Transverse colon (tissue), 4 donors: ENCODE results near the gene LHX3. TPM values are rescaled to one million over a fixed set of nuclear protein-coding genes. Genes with fewer than 3 reads are reported as not detected.

Experiments
- DNase-seq: peaks from one replicate; pipeline ENCODE4 v3.0.0-alpha.2; 2019
- H3K27ac ChIP-seq, 4 donors: fragments of 200-600 bp; sonication (generic); 2 replicates each; pipeline ENCODE4 v1.5.1; 2016 to 2018; ENCODE audit warnings: inconsistent platforms in 4 of 4
- H3K27me3 ChIP-seq: fragments of 200-600 bp; sonication (generic); 2 replicates; pipeline ENCODE4 v1.5.1; 2017; ENCODE audit warnings: inconsistent platforms
- H3K36me3 ChIP-seq, 4 donors: fragments of 200-600 bp; sonication (generic); 2 replicates each; pipeline ENCODE4 v1.5.1; 2017 to 2019; ENCODE audit warnings: inconsistent platforms in 4 of 4
- H3K4me1 ChIP-seq, 4 donors: fragments of 200-600 bp; sonication (generic); 2 replicates each; pipeline ENCODE4 v1.5.1; 2017 to 2020; ENCODE audit warnings: inconsistent platforms in 4 of 4
- H3K4me3 ChIP-seq, 4 donors: fragments of 200-600 bp; sonication (generic); 1 replicate in 1 of 4; 2 replicates in 3 of 4; pipeline versions ENCODE4 v1.5.1 to v1.6.1; 2017 to 2019; ENCODE audit warnings: inconsistent platforms in 4 of 4
- H3K9me3 ChIP-seq, 2 donors: fragments of 200-600 bp; sonication (generic); 2 replicates each; pipeline ENCODE4 v1.5.1; 2017 to 2019; ENCODE audit warnings: inconsistent platforms in 2 of 2
- CTCF ChIP-seq, 5 experiments: fragments of 200-600 bp in 3 of 5; fragments of 450-650 bp in 2 of 5; sonication (generic) in 3 of 5; IDR thresholded peaks; 1 replicate in 2 of 5; 2 replicates in 3 of 5; pipeline ENCODE4 v1.5.1; 2016 to 2017; ENCODE audit warnings: antibody characterized with exemption in 5 of 5, inconsistent platforms in 3 of 5, mild to moderate bottlenecking in 2 of 5, moderate library complexity in 1 of 5
- EP300 ChIP-seq: sonication (generic); formaldehyde crosslinking; IDR thresholded peaks from one replicate; pipeline ENCODE4 v1.6.1; 2017; ENCODE audit warnings: antibody characterized with exemption, low read depth
- POLR2A ChIP-seq: fragments of 450-650 bp; IDR thresholded peaks from one replicate; pipeline ENCODE4 v1.6.1; 2016; ENCODE audit warnings: antibody characterized with exemption, mild to moderate bottlenecking, moderate library complexity
- POLR2AphosphoS5 ChIP-seq, 3 donors: sonication (generic); formaldehyde crosslinking; IDR thresholded peaks; one replicate each; pipeline ENCODE4 v1.6.1; 2016; ENCODE audit warnings: antibody characterized with exemption in 3 of 3
- WGBS, 2 donors: methylation state at CpG; one replicate each; pipeline ENCODE4 v1.1.5; 2018; ENCODE audit warnings: low coverage in 1 of 2; 5-methylcytosine and 5-hydroxymethylcytosine counted together
- in situ Hi-C, 4 donors: fragments of 200-750 bp; cut with MboI; loops; one replicate each; pipeline versions ENCODE4 v1.15.0 to v1.15.1; 2017; ENCODE audit warnings: low sequenced_read_pairs in 3 of 4, low pct_ligation_motif_present in 1 of 4, low pct_unique_long_range_greater_than_20kb in 1 of 4
- intact Hi-C: fragments of 100-400 bp; cut with DNase I; formaldehyde crosslinking; loops from one replicate; pipeline ENCODE4 v1.15.1; 2023; ENCODE audit warnings: low total_unique reads
- total RNA-seq, 4 donors: library from RNA; depleted of rRNA; stranded (reverse); fragments of >200 nt; gene quantifications; one replicate each; pipeline ENCODE4 v1.1.0, GENCODE V29; 2016

LHX3 gene
- total RNA-seq, 4 donors from 2014 or later, result not detected

DNA sequence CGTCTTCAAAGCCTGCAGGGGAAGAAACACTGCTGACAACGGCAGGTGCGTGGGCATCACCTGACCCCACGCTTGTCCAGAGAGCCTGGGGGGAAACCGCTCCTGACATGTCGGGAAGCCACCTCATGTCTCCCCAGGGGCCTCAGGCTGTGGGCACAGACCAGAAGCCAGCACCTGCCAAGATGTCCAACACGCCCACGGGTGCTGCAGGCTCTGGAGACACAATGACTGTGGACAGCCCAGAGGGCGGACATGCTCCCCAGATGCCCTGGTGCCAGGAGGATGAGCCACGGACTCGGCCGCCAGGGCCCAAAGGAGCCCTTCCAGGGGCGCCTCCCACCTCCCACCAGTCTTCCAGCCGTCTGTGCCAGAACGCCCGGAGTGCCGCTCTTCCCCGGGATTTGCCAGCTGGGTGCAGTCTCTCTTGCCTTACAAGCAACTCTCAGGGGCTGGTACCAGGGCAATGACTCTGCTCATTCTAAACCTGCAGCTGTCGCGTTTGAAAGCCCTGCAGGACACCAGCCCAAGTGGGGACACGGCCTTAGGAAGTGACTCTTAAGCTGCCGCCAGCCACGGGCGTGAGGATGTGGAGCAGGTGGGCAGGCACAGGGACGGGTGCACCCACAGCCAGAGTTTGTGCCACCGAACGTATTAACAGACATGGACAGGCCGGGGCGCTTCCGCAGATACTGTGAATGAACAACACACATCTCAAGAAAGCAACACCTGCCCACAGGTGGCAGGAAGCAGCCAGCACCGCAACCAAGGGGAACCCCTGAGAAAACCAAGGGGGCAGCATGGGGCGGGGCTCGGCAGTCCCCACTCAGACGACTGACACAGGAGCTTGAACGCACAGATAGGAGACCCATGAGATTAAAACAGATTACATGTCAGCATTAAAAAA is 6.8 kb upstream of the LHX3 start:
- no peak for DNase-seq
- Histone ChIP-seq H3K4me3 (no peak overlapping the region), H3K27ac (no peak overlapping the region), H3K36me3 (peaks cover 0 to 24% (median 5%) of the 10 kb centered on the region in 4 donors), H3K9me3 (no peaks in the 10 kb centered on the region), H3K27me3 (no peaks in the 10 kb centered on the region), H3K4me1 (no peaks in the 10 kb centered on the region)
- in situ Hi-C loops, result no loop called here
- WGBS, 2 donors, result 90 to 93% methylated on average over 8 to 30 of the region's 35 CpGs
- intact Hi-C loops, result no loop called here
- TF ChIP-seq EP300, result no peak

GRCh38 chr9:136211006-136211405 is 6.1 kb upstream of the LHX3 start:
- H3K36me3 ChIP-seq, result peaks cover 0 to 24% (median 5%) of the 10 kb centered on the region in 4 donors
- in situ Hi-C loops (no loop called here), intact Hi-C loops (no loop called here)

DNA sequence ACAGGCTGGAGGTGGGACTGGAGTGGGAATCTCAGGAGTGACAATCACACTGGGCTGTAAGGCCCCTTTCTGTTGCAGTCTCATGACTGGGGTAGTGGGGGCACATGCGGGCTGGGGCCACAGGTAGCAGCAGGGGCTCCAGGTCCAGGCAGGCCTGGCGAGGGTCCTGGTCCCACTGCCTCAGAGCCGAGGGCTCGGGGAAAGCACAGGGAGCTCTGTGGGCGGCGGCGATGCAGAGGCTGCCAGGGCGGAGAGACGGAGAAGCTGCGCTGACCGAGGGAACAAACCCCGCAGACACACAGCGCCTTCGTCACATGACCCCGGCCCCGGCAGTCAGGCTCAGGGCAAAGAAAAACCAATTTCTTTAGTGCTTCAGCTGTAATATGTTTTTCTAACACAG is 5.3 kb upstream of the LHX3 start:
- Histone ChIP-seq H3K36me3 (peaks cover 0 to 24% (median 5%) of the 10 kb centered on the region in 4 donors), H3K27me3 (peaks cover 4% of the 10 kb centered on the region), H3K4me3 (no peak overlapping the region), H3K27ac (no peak overlapping the region), H3K4me1 (no peaks in the 10 kb centered on the region), H3K9me3 (no peaks in the 10 kb centered on the region)
- 97% methylated on average over 16 of the region's 16 CpGs; no CpG with 5 or more reads in 1 of the 2 donors for WGBS, 2 donors
- DNase-seq, result no peak
- TF ChIP-seq POLR2AphosphoS5 (IDR thresholded peaks at IDR 0.05) (no peak), CTCF (IDR thresholded peaks at IDR 0.05) (no peak), EP300 (no peak)
- in situ Hi-C loops, result no loop called here
- intact Hi-C loops, result no loop called here

More at GRCh38 chr9:136211006-136211405, 6.1 kb upstream of the LHX3 start:
- 88 to 92% methylated on average over 9 to 11 of the region's 15 CpGs for WGBS, 2 donors
- TF ChIP-seq POLR2A (no peak), POLR2AphosphoS5 (IDR thresholded peaks at IDR 0.05) (no peak), CTCF (IDR thresholded peaks at IDR 0.05) (no peak), EP300 (no peak)
- DNase-seq, result no peak
- Histone ChIP-seq H3K4me3 (no peak overlapping the region), H3K27ac (no peak overlapping the region), H3K27me3 (no peaks in the 10 kb centered on the region), H3K9me3 (no peaks in the 10 kb centered on the region), H3K4me1 (no peaks in the 10 kb centered on the region)

- Histone ChIP-seq H3K4me1 (peaks cover 0 to 3% (median 0%) of the 10 kb centered on the region in 4 donors), H3K27me3 (peaks cover 9% of the 10 kb centered on the region), H3K9me3 (no peaks in the 10 kb centered on the region), H3K36me3 (peaks cover 0 to 21% (median 4%) of the 10 kb centered on the region in 4 donors), H3K27ac (no peak overlapping the region), H3K4me3 (no peak overlapping the region)
- in situ Hi-C loops, result no loop called here
- no peak for DNase-seq
- intact Hi-C loops, result no loop called here
- TF ChIP-seq EP300, result no peak
- no peak for TF ChIP-seq CTCF (IDR thresholded peaks at IDR 0.05)
- no peak for TF ChIP-seq POLR2AphosphoS5 (IDR thresholded peaks at IDR 0.05)
- TF ChIP-seq POLR2A, result no peak
- WGBS, 2 donors, result 85% methylated on average over 17 of the region's 17 CpGs; no CpG with 5 or more reads in 1 of the 2 donors
Measured at GRCh38 chr9:136209786-136210185, 4.9 kb upstream of the LHX3 start.
